ENCODE data around the gene HSF5.

DNA sequence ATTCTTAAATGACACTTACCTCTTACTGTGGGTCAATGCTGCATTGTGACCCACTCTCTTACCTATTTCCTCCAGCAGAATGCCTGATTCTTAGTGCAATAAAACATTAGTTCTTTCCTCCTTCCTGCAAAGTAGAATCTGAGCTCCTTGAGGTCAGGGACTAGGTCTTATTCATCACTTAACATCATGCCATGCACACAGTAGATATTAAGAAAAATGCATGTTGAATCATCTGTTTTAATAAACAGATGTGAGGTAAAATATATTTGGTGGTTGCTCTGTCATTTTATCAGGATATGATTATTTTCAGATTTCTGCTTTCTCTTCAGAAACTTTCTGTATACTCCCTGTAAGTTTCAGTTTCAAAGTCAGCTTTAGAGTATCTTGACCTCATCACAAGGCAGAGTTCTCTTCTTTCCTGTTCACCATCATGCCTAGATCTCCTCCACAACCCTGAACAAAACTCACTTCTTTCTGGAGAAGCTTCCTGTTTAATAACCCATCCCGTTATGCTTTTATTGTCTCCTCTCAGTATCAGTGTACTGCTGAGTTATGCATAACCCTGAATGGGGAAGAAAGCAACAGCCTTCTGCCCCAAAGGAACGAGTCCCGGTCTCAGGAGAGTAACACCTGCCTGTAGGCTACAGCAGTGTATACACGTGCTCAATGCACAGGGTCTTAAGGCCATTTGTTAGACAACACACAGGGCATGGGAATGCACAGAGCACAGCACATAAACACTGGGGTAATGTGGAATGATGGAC, 105.9 kb downstream of the HSF5 start:
- TF ChIP-seq, protein P1, sequence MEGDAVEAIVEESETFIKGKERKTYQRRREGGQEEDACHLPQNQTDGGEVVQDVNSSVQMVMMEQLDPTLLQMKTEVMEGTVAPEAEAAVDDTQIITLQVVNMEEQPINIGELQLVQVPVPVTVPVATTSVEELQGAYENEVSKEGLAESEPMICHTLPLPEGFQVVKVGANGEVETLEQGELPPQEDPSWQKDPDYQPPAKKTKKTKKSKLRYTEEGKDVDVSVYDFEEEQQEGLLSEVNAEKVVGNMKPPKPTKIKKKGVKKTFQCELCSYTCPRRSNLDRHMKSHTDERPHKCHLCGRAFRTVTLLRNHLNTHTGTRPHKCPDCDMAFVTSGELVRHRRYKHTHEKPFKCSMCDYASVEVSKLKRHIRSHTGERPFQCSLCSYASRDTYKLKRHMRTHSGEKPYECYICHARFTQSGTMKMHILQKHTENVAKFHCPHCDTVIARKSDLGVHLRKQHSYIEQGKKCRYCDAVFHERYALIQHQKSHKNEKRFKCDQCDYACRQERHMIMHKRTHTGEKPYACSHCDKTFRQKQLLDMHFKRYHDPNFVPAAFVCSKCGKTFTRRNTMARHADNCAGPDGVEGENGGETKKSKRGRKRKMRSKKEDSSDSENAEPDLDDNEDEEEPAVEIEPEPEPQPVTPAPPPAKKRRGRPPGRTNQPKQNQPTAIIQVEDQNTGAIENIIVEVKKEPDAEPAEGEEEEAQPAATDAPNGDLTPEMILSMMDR (IDR thresholded peaks at IDR 0.05), result no peak
- TF ChIP-seq ZFX (IDR thresholded peaks at IDR 0.05; ENCODE audit: borderline replicate concordance), result no peak
